GM19455 (cell line): Measurements from ENCODE around the gene SYVN1.
A peak's percentile ranks its signal among the peaks of the same experiment; 100 is the strongest.
"Not testable (repeated sequence)": the region's sequence is repeated elsewhere in the genome, so short reads cannot be mapped to it uniquely, and the experiment has no call there.

Experiments used
- ATAC-seq: cut with Tn5 transposase; IDR thresholded peaks from one replicate; pipeline ENCODE4 v1.9.1; 2021; ENCODE audit not compliant: unreplicated experiment

Gene SYVN1

GRCh38 chr11:65134240-65134951, at the start of gene SYVN1:
Gene SYVN1 (minus strand): TSS chr11:65134519. CDS start chr11:65133601, 918 bp downstream.
- ATAC-seq = peak; percentile 66

DNA sequence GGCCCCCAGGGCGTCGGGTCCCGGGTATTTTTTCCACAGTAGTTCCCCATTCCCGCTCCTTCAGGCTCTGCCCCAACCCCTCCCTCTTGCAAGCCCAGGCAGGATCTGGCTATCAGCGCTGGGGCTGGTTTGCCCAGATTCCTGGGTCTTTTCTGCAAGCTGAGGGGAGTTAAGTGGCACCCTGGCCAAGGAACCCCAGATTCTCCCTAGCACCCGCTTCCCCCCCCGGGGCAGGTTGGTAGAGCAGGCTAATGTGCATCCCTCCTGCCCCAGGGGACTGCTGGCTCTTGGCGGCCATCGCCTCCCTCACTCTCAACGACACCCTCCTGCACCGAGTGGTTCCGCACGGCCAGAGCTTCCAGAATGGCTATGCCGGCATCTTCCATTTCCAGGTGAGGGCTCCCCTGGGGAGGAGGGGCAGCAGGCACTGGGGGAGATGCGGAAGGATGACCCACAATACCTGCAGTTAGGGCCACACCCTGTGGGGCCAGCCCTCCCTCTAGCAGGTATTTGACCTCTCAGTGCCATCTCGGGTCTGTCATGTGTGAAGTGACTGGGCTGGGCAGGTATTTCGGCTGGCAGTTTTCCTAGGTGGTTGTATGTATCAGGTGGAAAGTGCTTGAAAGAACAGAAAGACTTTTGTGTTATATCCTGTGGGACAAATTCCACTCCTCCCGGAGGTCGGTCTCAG, 49.0 kb upstream of the SYVN1 start:
- no peak for ATAC-seq

DNA sequence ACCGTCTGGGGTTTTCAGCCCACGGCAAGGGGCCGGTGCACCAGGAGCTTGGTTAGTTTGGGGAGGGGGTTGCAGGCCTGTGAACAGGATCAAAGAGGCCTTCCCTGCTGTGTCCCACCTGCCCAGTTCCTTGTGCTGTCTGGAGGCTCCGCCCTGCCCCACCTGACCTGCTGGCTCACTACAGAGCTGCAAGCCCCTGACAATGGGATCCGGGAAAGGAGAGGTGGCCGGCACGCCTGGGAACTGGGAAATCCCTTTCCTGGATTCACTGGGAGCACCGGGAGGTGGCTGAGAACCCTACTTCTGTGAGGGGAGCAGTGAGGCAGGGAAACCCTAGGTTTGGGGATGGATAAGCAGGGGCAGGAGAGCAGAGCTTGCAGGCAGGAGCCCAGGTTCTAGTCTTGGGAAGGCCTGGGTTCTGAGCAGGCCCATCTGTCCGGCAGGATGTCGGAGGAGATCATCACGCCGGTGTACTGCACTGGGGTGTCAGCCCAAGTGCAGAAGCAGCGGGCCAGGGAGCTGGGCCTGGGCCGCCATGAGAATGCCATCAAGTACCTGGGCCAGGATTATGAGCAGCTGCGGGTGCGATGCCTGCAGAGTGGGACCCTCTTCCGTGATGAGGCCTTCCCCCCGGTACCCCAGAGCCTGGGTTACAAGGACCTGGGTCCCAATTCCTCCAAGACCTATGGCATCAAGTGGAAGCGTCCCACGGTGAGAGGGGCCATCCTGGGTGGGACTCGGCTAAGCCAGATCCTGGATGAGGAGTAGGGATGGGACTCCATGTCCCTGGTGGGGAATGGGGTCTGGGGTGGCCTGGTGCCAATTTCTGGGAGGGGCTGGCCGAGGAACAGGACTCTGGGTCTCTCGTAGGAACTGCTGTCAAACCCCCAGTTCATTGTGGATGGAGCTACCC, 48.2 kb upstream of the SYVN1 start:
- ATAC-seq = no peak

GRCh38 chr11:65181569-65182257, 47.4 kb upstream of the SYVN1 start, which contains the start of gene CAPN1:
Gene CAPN1 (plus strand): TSS chr11:65181928. CDS start chr11:65182702, 774 bp downstream.
- ATAC-seq = peak; percentile 28

- ATAC-seq = peak; percentile 55
These were observed 46.7 kb upstream of the SYVN1 start for GRCh38 chr11:65180877-65181568.

DNA sequence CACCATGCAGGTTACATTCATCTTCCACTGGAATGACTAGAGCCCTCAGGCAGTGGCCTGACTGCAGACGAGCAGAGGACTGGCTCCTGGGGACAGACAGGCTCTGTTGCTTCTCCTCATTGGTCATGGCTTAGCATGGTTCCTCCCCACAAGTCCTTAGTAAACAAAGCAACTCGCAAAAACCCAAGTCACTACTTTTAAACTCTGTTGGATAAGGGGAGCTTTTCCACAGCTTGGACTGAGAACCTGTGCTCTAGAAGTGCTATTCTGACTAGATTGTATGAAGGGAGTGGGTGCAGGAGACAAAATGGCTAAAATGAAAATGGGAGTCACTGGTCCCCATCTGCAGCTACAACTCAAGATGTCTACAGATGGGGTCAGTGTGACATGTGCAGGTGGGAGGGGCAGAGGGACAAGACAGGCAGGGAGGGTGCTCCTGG, 40.3 kb upstream of the SYVN1 start:
- ATAC-seq = not testable (repeated sequence)

DNA sequence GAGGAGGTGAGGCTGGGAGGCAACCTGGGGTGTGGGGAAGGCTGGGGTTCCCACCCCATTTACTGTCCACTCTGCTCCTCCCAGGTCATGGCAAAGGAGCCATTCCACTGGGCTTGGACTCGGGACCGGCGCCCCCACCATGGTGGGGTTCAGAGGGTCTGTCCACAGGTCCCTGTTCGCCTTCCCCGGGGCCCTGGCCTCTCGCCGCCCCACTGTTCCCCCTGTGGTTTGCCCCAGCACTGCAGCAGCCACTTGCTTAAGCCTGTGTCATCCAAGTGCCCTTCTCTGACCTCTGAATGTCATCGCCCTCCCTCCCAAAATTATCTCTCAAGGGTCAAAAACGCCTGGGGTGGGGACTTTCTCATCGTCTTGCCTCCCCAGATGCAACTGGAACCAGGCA, 38.3 kb upstream of the SYVN1 start:
- ATAC-seq = no peak

- no peak for ATAC-seq
These were observed 35.8 kb upstream of the SYVN1 start, which contains the start of gene SPDYC for GRCh38 chr11:65170058-65170534. Gene SPDYC (plus strand): TSS chr11:65170233. CDS start chr11:65171358, 1,125 bp downstream.

- ATAC-seq = no peak
These were observed 34.9 kb upstream of the SYVN1 start for GRCh38 chr11:65169164-65169641.

DNA sequence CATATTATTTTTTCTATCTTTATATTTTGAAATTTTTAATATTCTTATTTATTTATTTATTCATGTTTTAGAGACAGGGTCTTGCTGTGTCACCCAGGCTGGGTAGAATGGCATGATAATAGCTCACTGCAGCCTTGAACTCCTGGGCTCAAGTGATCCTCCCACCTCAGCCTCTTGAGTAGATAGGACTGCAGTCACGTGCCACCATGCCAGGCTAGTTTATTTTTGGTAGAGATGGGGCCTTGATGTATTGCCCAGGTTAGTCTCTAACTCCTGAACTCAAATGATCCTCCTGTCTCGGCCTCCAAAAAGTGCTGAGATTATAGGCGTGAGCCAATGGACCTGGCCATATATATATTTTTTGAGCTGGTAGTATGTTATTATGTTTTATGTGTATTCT, 33.3 kb upstream of the SYVN1 start:
- no peak for ATAC-seq

DNA sequence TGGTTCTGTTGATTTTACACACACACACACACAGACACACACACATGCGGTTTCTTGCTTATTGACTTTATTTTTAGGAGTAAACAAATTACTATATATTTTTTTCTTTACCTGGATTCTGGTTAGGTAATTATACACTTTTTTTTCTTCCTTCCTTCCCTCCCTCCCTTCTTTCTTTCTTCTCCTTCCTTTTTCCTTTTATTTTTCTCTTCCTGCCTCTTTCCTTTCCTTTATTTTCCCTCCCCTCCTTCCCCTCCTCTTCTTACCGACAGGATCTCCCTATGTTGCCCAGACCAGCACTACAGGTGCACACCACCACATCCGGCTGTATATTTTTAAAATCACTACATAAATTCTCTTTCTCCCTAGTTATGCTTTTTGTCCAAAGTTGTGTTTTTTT, 32.6 kb upstream of the SYVN1 start:
- ATAC-seq = no peak

- ATAC-seq = no peak
These were observed 31.3 kb upstream of the SYVN1 start for GRCh38 chr11:65165410-65166317.

- ATAC-seq = no peak
These were observed 29.4 kb upstream of the SYVN1 start for GRCh38 chr11:65163684-65164083.

GRCh38 chr11:65160643-65161042, 26.3 kb upstream of the SYVN1 start:
- no peak for ATAC-seq

- no peak for ATAC-seq
These were observed 24.7 kb upstream of the SYVN1 start for GRCh38 chr11:65159012-65159411.

DNA sequence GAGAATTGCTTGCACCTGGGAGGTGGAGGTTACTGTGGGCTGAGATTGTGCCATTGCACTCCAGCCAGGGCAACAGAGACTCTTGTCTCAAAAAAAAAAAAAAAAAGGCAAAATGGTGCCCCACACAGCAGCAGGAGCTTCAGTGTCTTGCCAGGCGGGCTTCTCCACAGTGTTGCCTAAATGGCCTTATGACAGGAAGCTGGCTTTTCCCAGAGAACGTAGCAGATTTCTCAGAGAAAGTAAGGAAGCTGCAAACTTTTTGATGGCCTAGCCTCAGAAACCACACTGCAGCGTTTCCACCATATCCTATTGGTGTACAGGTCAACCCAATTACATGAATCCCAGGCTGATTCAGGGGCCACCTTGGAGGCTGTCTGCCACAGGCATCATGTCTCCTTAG, 23.0 kb upstream of the SYVN1 start:
- ATAC-seq = no peak

GRCh38 chr11:65156926-65157325, 22.6 kb upstream of the SYVN1 start:
- no peak for ATAC-seq

DNA sequence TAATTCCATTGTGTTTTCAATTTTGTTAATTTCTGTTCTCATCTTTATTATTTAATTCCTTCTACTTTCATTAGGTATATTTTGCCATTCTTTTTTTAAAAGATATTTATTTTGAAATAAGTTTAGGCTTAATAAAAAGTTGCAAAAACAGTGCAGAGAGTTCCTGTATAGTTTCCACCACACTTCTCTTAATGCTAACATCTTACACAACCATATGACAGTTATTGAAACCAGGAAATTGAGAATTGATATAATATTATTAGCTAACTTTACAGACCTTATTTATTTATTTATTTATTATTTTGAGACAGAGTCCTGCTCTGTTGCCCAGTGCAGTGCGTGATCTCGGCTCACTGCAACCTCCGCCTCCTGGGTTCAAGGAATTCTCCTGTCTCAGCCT, 21.9 kb upstream of the SYVN1 start:
- ATAC-seq = no peak

DNA sequence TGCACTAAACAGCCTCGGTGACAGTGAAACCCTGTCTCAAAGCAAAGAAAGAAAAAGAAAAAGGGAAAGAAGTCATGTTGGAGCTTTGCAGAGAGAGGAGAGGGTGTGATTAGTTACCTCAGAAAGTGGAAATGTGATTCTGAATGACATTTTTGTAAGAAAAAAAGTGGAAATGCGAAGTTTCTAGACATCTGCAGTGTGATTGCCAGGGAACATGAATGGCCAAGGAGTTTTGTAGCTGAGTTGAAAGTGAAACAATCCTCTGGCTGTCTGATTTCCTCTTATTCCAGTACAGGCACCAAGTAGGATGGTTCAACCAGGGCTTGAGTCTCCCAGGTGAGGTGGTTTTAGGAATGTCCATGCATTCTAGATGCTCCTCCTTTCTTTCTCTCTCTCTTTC, 17.8 kb upstream of the SYVN1 start:
- ATAC-seq = no peak
